ENCODE measurements around the gene NHS. TPM values are rescaled to one million over a fixed set of nuclear protein-coding genes. Genes with fewer than 3 reads are reported as not detected.
"Not testable (repeated sequence)": the region's sequence is repeated elsewhere in the genome, so short reads cannot be mapped to it uniquely, and the experiment has no call there.

Gene NHS
- total RNA-seq, 1 experiment from 2014 or later: 7.5 TPM

DNA sequence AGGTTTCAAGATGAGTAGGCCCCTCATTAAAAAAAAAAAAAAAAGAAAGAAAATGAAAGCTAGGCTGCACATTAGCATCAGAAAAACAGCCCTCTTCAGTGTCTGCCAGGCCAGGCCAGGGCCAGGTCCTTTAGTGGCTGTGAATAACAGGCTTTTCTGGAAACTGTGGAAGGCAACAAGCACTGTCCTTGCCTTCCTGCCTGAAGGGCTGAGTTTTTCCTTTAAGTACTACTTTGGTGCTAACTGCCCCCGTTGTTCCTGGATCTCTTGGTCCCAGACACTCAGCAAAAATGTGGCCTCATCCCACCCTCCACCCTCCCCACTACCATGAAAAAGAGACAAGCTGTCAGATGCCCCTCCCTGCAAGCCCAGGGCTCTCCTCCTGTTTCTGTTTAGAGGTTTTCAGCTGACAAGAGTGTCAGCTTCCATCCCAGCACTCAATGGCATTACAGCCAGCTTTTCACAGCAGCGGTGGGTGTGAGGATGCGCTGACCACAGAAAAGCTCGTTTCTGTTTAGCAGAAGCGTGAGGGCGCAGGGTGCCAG lies 174.2 kb downstream of the NHS start:
- no peak for DNase-seq (ENCODE audit: low read depth)

DNA sequence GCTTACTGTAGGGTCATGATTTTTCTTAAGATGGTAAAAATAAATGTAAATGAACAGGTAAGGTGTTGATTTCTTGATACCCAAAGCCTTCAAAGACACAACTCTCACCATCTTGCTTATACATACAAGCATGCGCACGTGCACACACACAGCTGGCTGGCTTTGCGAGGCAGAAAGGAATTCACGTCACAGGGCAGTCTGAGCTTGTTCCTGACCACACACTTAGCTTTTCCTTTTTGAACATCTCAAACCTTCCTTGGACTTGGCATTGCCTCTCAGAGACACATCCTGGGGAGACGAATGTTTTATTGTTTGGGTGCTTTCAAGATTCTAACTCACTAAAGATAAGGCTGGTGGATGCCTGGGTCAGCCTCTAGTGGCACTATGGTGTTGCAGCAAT lies 175.0 kb downstream of the NHS start:
- no peak for DNase-seq (ENCODE audit: low read depth)

DNA sequence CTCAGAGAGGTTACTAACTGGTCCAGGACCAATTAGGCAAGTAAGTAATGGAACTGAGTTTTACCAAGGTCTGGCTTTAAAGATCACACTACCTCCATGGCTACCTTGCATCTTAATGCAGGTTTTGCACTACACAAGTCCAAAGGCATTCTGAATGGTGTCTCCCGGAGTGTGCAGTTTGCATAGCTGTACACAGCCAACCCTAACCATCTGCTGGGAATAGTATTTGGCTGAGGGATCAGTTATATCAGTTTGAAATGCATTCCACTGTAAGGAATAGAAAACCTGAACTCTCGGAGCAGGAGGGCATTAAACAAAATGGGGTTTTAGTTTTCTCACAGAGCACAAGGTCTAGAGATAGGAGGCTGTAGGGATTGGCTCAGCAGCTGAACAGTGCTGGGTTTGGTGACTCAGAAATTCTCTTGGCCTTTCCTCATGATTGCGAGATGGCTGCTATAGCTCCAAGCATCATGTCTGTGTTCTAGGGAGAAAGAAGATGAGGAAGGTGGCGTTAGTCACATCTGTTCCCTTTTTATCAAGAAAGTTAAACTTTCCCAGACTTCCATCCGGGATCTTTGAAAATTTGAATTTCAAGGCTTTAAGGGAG lies 177.1 kb downstream of the NHS start:
- peak; percentile 31 for DNase-seq (ENCODE audit: low read depth)

DNA sequence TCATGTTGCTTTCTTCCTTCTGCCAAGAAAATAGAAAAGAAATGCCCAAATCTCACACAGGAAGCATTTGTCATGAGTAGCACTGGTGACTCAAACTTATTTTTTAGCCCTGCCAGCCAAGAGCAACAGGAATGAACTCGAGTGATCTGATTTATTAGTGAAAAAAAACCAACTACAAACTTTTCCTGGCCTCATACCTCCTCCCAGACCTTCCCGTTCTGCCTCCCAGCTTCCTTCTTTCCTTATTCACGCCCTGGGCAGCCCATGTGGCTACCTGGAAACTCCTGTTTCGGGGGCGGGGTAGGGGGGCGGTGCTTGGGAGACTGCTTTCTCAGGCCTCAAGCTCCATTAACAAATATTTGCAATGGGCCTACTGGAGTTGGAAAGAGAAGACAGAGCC lies 178.5 kb downstream of the NHS start:
- DNase-seq (ENCODE audit: low read depth): peak; percentile 88

DNA sequence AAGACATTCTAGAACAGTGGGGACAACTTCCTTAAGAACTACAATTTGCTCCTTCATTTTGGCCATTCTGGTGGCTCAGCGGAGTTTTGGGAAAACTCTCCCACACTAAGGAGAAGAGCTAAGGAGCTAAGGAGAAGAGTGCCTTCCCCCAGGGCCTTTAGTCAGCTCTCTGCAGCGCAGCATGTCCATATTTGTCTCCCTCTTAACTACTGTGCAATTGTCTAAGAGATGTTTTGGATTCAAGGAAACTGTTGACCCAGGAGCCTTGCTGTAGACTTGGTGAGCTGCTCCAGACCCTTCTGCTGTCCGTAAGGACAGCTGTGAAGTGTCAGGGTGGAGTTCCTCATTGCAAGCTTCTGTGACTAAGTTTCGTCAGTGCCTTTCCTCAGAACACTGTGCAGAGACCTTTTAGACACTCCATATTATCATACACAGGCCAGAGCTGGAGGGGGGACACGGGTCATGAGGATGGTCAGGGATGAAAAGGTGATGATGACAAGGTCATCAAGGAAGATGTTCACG lies 179.0 kb downstream of the NHS start:
- DNase-seq (ENCODE audit: low read depth): no peak

DNA sequence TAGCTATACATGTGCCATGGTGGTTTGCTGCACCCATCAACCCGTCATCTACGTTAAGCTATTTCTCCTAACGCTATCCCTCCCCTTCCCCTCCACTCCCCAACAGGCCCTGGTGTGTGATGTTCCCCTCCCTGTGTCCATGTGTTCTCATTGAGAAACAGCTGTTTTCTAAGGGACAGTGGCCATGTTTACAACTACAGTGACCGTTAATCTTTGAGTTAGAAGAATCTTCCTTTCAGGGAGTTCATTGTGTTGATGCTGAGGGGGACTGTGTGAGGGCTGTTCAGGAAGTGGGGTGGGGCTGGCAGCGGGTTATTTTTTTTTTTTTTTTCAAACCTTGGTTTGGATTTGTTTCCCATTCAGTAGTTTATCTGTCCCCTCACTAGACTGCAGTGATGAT lies 179.9 kb downstream of the NHS start:
- no peak for DNase-seq (ENCODE audit: low read depth)

DNA sequence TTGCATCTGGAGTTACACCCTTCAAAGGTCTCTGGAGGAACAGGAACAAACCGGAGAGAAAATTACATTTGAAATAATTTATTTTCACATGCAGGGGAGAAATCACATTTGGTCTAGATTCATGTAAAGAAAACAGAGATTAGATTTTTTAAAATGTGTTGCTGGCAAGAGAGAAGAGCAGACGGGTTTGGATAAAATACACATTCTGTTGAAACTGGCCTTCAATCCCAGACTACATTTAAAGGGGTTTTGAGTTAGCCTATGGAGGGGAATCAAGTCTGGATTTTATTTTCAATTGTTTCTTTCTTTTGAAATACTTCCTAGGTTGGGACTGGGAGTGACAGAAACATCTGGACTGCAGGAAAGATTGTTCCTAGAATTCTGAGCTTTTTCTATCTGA lies 180.8 kb downstream of the NHS start:
- DNase-seq (ENCODE audit: low read depth): no peak

DNA sequence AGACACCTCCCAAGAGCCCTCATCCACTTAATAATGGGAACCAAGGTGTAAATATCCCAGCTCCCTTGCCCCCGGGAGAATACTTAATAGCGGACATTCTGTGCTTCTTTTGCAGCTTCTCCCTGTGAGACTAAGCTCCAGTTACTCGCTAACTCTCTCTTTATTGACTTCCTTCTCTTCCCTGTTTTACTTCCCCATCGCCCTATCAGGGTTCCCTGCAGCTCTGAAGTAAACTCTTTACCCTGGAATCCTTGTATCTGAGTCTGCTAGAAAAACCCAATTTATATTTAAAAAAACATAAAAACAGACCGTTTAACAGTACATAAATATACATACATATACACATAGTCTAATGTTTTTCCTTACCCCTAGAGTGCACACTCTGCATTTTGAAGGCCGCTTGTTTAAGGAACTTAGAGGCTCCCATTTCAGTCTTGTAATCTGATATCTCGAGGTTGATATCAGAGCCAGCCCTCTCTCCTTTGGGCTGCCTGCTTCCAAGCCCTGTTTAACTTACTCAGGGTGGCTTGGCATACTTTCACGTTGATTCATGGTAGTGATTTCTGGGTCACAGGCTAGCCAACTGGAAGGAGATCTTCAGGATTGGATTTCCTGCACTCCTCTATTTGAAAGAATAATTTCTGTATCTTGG lies 184.9 kb downstream of the NHS start:
- peak; percentile 93 for DNase-seq (ENCODE audit: low read depth)

DNA sequence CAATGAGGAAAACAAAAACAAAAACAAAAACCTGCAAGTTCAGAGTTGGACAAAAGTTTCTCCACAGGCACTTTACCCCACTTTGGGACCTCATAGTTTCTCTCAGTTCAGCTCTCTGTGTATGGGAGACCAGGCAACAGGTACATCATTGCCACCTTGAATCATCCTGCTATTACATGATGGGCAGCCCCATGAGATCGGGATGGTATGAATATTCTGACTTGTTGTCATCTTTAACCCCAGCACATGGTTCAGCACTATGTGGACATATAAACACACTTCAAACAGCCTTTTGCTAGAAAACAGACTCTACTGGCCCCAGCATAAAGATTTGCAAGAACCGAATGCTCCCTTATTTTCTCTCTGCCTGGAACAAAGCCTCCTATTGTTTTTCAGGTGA lies 185.4 kb downstream of the NHS start:
- DNase-seq (ENCODE audit: low read depth): no peak

DNA sequence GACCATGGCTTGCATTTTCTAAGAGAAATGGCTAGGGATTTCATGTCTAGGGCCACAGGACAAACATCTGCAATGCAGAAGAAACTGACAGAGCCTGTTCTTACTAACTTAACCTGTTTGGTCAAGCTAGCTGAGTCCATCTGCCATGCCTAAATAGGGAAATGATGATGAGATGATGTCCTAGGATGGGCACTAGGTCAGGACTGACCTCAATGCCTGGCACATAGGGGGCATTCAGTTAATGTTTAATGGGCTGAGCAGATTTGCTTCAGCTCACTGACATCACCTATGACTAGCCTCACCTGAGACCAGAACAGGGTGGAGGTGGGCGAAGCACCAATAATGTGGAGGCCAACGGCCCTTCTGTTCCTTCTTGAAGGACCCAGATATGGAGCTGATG lies 188.1 kb downstream of the NHS start:
- DNase-seq (ENCODE audit: low read depth): no peak

DNA sequence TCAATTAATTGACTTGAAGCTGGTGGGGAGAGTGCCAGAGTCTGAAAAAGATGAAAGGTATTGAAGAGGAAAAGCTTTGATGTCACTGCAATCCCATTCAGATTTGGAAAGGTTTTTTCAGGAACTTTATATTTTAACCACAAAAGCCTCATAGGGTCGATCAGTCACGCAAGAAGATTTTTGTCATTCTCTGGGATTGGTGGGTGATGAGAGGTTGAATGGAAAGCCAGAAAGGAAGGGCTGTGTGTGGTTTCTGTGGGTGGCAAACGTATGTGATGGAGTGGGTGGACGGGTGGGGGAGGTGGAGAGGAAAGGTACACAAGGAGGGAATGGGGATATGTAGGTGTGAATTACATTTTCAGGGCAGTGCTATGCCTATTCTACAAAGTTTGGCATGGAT lies 188.5 kb downstream of the NHS start:
- peak; percentile 78 for DNase-seq (ENCODE audit: low read depth)

DNA sequence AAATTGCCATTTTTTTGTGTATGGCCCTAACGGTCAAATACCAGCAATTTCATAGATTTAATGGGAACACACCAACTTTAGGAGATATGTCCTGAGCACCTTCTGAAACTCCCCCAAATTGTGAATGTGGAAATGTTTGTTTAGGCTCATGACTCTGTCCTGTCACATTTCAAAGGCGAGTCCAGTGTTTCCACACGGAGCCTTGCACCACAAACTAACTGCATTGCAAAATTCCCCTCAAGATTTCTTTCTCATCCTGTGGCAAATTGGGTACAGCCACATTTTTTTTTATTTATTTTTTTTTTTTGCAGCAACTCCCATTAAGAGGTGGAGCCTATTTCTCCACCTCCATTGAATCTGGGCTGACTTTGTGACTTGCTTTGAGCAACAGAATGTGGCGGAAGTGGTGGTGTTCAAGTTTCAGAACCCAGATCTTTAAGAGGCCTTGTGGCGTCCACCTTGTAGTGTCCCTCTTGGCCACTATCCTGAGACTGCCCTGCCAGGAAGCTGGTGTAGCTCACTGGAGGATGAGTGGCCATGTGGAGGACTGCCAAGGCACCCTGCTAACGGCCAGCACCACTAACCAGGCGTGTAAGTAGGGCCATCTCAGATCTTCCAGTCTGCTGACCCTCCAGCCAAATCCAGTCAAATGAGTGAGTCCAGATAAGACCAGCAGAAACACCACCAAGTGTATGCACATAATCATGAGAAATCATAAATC lies 189.8 kb downstream of the NHS start:
- peak; percentile 84 for DNase-seq (ENCODE audit: low read depth)

DNA sequence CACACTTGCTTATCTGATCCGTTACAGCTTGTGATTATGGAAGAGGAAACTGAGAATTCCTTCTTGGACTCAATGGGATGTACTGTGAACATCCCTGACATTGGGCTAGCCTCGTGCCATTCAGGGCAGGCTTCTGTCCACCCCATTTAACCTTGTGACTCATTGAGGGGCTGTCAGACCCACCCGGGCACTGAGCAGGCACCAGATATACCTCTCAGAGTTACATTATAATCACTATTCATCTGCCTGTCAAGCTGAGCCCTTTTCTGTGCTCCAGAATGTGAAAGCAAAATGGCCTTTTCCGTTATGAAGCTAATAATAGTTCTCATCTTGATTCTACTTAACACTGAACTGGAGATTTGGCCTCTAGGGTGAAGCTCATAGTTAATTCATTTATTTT lies 191.7 kb downstream of the NHS start:
- DNase-seq (ENCODE audit: low read depth): no peak

DNA sequence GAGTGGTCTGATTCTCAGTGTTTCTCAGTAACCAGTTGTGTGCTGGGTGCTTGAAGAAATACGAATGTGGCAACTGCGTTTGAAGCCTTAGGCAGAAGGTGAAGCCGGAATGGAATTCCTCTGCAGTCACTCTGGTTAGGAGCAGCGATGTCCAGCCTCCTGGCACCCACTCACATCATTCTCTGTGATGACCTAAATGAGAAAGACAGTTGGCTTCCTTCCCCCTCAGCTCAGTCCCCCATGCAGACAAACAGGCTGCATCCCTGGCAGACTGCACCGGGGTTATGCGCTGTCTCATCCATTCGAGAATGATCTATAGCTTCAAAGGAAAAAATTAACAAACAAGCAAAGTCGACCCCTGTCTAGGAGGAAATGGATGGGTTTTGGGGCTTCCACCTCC lies 192.2 kb downstream of the NHS start:
- peak; percentile 61 for DNase-seq (ENCODE audit: low read depth)

DNA sequence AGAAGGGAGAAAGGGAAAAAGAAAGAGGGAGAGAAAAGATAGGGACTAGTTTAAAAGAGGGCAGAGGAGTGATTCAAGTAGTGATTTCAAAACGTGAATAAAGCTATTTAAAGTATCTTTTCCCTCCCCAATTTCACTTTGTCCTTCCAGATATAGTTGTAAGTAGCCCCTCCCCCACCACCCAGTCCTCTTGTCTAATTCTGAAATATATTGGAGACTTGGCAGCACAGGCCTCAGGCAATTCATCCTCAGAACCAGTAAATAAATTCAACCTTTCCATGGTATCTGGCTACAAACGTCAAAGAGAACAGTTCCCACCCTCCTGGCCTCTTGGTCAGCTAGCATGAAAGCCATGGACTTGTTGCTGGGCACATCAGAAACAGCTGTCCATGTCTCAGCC lies 192.8 kb downstream of the NHS start:
- peak; percentile 33 for DNase-seq (ENCODE audit: low read depth)

DNA sequence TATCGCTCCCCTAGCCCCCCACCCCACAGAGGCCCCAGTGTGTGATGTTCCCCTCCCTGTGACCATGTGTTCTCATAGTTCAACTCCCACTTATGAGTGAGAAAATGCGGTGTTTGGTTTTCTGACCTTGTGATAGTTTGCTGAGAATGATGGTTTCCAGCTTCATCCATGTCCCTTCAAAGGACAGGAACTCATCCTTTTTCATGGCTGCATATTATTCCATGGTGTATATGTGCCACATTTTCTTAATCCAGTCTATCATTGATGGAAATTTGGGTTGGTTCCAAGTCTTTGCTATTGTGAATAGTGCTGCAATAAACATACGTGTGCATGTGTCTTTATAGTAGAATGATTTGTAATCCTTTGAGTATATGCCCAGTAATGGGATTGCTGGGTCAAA lies 193.8 kb downstream of the NHS start:
- DNase-seq (ENCODE audit: low read depth): not testable (repeated sequence)

DNA sequence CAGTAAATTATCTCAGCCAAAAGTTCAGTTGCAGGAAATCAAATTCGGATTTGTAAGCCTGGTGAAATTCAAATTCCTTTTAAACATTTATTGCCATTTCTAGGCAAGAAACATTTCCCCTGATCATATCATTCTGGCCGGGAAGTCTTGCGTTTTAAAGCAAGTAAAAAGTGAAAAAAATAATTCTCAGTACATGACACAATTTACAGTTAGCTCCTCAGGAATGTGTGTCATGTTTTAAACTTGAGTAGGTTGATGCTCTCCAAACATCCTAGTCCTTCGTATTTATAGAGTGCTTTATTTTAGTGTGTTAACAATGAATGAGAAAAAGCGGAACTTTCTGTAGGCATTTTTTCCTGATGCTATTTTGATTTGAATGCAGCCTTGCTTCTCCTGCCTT lies 204.0 kb downstream of the NHS start:
- DNase-seq (ENCODE audit: low read depth): no peak

DNA sequence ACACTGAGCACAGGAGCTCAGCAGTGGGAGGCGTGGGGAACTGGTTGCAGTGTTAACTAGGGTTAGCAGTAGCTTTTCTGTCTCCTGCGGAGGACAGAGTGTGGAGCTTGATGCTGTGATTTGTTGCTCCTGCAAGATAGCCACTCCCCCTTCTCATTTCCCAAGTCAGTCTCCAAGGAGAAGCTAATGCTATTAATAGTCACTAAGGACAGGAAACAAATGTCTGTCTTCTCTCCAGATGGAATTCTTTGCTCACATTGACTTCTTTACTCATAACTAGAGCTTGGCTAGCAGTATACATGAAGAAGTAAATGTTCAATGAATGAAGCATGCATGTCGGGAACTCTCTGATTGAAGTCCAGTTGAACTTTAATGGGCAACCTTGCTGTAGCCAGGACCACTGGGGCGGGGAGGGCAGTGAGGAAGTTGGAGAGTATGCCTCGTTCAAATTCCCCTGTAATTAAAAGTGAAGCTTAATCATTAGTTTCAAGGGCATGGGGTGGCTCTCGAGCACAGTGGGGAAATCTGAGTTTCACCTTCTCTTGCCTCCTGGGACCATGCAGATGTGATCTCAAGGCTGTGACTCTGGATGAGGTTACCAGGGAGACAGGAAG lies 205.6 kb downstream of the NHS start:
- peak; percentile 64 for DNase-seq (ENCODE audit: low read depth)

DNA sequence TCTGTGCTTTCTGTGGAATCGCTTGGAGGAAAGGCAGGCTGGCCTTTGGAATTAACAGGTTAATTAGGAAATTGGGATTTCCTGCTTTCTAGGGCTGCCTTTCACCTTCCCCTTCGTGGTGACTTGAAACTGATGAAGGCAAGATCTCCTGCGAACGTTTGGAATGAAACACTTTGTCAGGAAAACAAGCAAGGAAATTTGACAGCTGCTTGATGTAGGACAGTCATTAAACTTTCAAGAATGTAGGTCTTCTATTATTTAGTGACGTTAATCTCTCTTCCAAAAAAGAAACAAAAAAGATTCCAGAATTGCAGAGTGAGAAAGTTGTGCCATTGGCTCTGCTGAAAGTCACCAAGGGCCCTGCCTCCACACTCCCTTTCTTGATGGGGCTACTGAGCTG lies 206.6 kb downstream of the NHS start:
- no peak for DNase-seq (ENCODE audit: low read depth)

DNA sequence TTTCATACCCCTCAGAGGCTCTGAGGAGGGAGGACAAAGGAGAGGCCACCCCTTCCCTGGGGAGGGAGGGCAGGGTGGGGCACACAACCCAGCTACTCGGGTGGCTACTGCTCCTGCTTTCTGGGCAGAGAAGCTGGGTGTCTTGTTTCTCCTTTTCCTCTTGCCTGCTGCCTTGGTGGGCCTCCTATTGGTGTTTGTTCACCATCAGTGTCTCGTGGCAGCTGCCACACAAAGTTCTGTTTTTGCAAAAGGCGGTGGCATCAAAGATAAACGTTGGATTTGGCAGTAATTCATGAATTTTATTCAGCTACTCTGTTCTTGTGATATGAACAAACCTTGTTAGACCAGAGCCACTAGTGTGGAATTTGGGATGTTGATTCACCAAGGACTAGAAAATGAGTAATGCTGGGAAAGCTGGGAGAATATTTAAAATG lies 209.3 kb downstream of the NHS start:
- DNase-seq (ENCODE audit: low read depth): peak; percentile 80

DNA sequence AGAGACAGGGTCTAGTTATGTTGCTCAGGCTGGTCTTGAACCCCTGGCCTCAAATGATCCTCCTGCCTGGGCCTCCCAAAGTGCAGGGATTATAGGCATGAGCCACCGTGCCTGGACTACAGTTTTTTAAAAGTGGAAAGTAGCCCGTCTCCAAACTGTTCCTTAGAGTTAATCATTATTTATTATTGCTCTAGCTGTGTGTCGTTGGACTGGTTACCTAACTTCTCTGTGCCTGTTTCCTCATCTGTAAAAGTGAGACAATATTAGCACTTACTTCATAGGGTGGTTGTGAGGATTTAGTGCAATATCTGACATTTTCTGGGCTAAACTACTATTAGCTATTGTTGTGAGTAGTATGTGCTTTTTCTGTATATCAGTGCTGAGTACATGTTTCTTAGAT lies 210.0 kb downstream of the NHS start:
- no peak for DNase-seq (ENCODE audit: low read depth)

DNA sequence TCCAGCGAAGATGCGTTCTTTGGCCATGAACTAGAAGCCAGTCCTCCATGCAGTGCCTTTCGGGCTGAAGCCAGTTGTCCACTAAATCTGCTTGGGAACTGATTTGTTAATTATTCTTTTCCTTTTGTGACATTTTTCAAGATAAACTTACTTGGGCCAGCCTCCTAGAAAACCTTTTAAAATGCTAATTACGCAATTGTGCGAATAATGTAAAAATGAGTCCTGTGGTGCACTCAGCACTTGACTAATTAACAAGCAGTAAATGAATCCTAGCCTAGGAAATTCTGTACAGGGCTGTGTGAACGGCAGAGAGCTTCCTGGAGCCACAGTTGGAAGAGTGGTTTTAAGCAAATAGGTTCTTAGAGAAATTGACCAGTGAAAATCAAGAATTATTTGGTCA lies 212.4 kb downstream of the NHS start:
- no peak for DNase-seq (ENCODE audit: low read depth)

Measured in M059J (cell line).